DOHH2 (cell line): ENCODE measurements around the gene MOK.

Experiments used
- CTCF ChIP-seq: fragments of 200-600 bp; sonication (generic); IDR thresholded peaks from one replicate; pipeline ENCODE4 v1.5.1; 2014; ENCODE audit warnings: antibody characterized with exemption, mild to moderate bottlenecking, low read depth, low read length; ENCODE audit not compliant: poor library complexity, severe bottlenecking
- EZH2phosphoT487 ChIP-seq: fragments of 200-600 bp; sonication (generic); IDR thresholded peaks from 2 replicates; pipeline ENCODE4 v1.6.1; 2017; ENCODE audit warnings: borderline replicate concordance, mild to moderate bottlenecking, antibody characterized with exemption, low read length, moderate library complexity, mixed read lengths

- TF ChIP-seq CTCF (no peak), EZH2phosphoT487 (no peak)
Measured at GRCh38 chr14:102226356-102227125, 78.4 kb downstream of the MOK start.
